Measurements from ENCODE around the gene UBE2E3. TPM values are rescaled to one million over a fixed set of nuclear protein-coding genes. Genes with fewer than 3 reads are reported as not detected.

UBE2E3 gene
- total RNA-seq, 1 donor from 2014 or later, result 379 TPM

DNA sequence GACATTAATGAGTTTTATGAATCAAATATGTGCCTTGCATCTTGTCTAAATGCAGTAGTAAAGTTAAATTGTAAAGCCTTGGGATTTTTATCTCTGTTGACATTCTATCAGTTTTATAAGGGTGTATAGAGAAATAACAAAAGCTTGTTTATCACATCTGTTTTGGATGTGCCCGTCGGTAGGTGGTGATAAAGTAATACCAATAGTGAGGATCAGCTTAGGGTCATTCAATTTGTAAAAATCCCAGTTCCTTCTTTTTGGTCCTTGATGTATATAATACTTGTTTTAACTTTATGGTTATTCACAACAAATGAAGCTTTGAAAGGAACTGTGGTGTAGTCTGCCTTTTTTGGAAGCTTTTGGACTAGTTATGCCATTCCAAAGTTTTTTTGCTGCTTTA lies 12.6 kb downstream of the UBE2E3 start:
- no peak overlapping the region for H2AFZ ChIP-seq (replicated peaks)
- H3K9ac ChIP-seq, result no peak overlapping the region
- no peaks in the 10 kb centered on the region for H3F3A ChIP-seq (ENCODE audit: low read depth)
- no peak for DNase-seq (ENCODE audit: low spot score)
- Mint-ChIP-seq H3K4me1 (peaks cover 4% of the 10 kb centered on the region), H3K9me3 (peaks cover 26% of the 10 kb centered on the region), H3K36me3 (peaks cover 68% of the 10 kb centered on the region), H3K27ac (no peak overlapping the region), H3K27me3 (ENCODE audit: insufficient read depth, low read depth) (no peaks in the 10 kb centered on the region), H3K4me3 (no peak overlapping the region)
- no peak overlapping the region for H3K27ac ChIP-seq
- no peak overlapping the region for H3K4me3 ChIP-seq
- no peaks in the 10 kb centered on the region for H3K27me3 ChIP-seq
- peaks cover under 1% of the 10 kb centered on the region for H3K4me1 ChIP-seq
- peaks cover 21% of the 10 kb centered on the region for H4K20me1 ChIP-seq (ENCODE audit: low read depth)
- H3K79me2 ChIP-seq (ENCODE audit: low read depth), result peaks cover 100% of the 10 kb centered on the region
- no peaks in the 10 kb centered on the region for H3K9me3 ChIP-seq (ENCODE audit: low read depth)
- H3K4me2 ChIP-seq, result no peak overlapping the region
- H3K36me3 ChIP-seq, result no peaks in the 10 kb centered on the region
- TF ChIP-seq, protein P1, sequence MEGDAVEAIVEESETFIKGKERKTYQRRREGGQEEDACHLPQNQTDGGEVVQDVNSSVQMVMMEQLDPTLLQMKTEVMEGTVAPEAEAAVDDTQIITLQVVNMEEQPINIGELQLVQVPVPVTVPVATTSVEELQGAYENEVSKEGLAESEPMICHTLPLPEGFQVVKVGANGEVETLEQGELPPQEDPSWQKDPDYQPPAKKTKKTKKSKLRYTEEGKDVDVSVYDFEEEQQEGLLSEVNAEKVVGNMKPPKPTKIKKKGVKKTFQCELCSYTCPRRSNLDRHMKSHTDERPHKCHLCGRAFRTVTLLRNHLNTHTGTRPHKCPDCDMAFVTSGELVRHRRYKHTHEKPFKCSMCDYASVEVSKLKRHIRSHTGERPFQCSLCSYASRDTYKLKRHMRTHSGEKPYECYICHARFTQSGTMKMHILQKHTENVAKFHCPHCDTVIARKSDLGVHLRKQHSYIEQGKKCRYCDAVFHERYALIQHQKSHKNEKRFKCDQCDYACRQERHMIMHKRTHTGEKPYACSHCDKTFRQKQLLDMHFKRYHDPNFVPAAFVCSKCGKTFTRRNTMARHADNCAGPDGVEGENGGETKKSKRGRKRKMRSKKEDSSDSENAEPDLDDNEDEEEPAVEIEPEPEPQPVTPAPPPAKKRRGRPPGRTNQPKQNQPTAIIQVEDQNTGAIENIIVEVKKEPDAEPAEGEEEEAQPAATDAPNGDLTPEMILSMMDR (IDR thresholded peaks at IDR 0.05), result no peak
- TF ChIP-seq EZH2phosphoT487 (IDR thresholded peaks at IDR 0.05) (no peak), EZH2 (IDR thresholded peaks at IDR 0.05) (no peak)

DNA sequence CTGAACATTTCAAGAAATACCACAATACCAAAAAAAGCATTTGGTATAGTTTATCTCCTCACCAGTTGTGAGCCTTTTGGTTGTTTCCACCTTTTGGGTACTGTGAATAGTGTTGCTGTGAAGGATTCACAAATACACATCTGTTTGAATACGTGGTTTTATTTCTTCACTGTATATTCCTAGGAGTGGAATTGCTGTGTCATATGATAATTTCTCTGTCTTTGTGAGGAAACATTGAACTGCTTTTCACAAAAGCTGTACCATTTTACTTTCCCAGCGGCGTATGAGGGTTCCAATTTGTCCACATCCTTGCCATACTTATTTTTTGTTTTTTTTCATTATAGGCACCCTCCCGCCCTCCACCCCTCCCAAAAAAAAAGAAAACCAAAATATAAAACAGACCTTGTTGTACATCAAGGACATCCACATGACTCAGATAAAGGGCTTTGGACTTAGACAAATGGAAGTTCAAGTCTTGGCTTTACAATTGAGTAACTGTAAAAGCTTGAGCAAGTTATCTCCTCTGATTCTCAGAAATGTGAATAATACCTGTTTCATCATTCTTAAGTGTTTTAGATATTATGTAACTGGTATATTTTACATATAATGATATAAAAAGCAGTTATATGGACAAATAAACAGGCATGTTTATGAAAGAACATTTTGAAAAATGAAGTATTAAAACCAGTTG lies 19.0 kb downstream of the UBE2E3 start:
- Histone ChIP-seq H3K27ac (no peak overlapping the region), H2AFZ (replicated peaks) (no peak overlapping the region), H3K27me3 (no peaks in the 10 kb centered on the region), H3K4me1 (peaks cover 14% of the 10 kb centered on the region), H3F3A (ENCODE audit: low read depth) (no peaks in the 10 kb centered on the region), H4K20me1 (ENCODE audit: low read depth) (peaks cover 21% of the 10 kb centered on the region), H3K9ac (no peak overlapping the region), H3K9me3 (ENCODE audit: low read depth) (no peaks in the 10 kb centered on the region), H3K79me2 (ENCODE audit: low read depth) (peaks cover 100% of the 10 kb centered on the region), H3K4me2 (no peak overlapping the region), H3K4me3 (no peak overlapping the region), H3K36me3 (no peaks in the 10 kb centered on the region)
- TF ChIP-seq EZH2 (IDR thresholded peaks at IDR 0.05) (no peak), EZH2phosphoT487 (IDR thresholded peaks at IDR 0.05) (no peak)
- TF ChIP-seq, protein P1 (IDR thresholded peaks at IDR 0.05), result no peak
- Mint-ChIP-seq H3K27me3 (ENCODE audit: insufficient read depth, low read depth) (no peaks in the 10 kb centered on the region), H3K4me1 (no peaks in the 10 kb centered on the region), H3K27ac (no peak overlapping the region), H3K9me3 (peaks cover 18% of the 10 kb centered on the region), H3K4me3 (no peak overlapping the region), H3K36me3 (peaks cover 43% of the 10 kb centered on the region)
- no peak for DNase-seq (ENCODE audit: low spot score)

DNA sequence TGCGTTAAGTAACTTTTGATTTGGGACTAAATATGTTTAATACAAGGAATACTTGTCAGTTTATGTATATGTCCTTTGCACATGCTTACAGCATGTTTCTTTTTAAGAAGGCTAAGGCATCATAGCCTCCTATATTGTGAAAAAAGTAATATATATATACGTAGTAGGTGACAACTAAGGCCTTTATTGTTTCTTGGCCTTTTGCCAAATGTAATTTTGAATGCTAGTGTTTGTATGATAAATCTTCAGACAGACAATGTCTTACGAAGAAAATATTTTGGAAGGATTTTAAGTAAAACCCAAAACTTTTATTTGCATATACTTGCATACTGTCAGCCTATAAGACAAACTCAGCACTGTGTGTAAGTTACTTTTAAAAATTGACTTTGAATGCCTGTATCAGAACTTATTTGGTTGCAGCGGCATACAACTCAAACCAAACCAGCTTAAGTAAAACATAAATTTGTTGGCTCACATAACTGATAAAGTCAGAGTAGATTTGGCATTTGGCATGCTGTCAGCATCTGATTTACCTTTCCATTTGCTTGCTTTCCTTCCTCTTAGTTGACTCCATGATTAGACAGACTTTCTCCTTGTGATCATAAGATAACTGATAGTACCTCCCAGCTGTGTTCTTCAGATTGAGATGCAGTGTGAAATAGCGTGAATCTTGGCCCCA lies 24.4 kb downstream of the UBE2E3 start:
- Mint-ChIP-seq H3K27me3 (ENCODE audit: insufficient read depth, low read depth) (no peaks in the 10 kb centered on the region), H3K9me3 (no peaks in the 10 kb centered on the region), H3K36me3 (peaks cover 25% of the 10 kb centered on the region), H3K27ac (no peak overlapping the region), H3K4me3 (no peak overlapping the region), H3K4me1 (no peaks in the 10 kb centered on the region)
- H2AFZ ChIP-seq (replicated peaks), result no peak overlapping the region
- H3K27ac ChIP-seq, result no peak overlapping the region
- TF ChIP-seq, protein P1 (IDR thresholded peaks at IDR 0.05), result no peak
- TF ChIP-seq EZH2phosphoT487 (IDR thresholded peaks at IDR 0.05) (no peak), EZH2 (IDR thresholded peaks at IDR 0.05) (no peak)
- H3K4me1 ChIP-seq, result peaks cover 14% of the 10 kb centered on the region
- H3K36me3 ChIP-seq, result no peaks in the 10 kb centered on the region
- no peak overlapping the region for H3K9ac ChIP-seq
- H3K9me3 ChIP-seq (ENCODE audit: low read depth), result no peaks in the 10 kb centered on the region
- no peaks in the 10 kb centered on the region for H3F3A ChIP-seq (ENCODE audit: low read depth)
- no peak overlapping the region for H3K4me3 ChIP-seq
- H4K20me1 ChIP-seq (ENCODE audit: low read depth), result peaks cover 21% of the 10 kb centered on the region
- H3K4me2 ChIP-seq, result no peak overlapping the region
- peaks cover 100% of the 10 kb centered on the region for H3K79me2 ChIP-seq (ENCODE audit: low read depth)
- no peak for DNase-seq (ENCODE audit: low spot score)
- H3K27me3 ChIP-seq, result no peaks in the 10 kb centered on the region
